HEK293 (cell line): ENCODE measurements around the gene CLIP3.

Source experiments
- CTCF ChIP-seq: fragments of 450-650 bp; formaldehyde crosslinking; IDR thresholded peaks from 2 replicates; pipeline ENCODE4 v1.5.1; 2016; ENCODE audit warnings: missing biosample characterization, missing genetic modification characterization
- PRDM10 ChIP-seq: fragments of 450-650 bp; formaldehyde crosslinking; IDR thresholded peaks from 2 replicates; pipeline ENCODE4 v1.5.1; 2016; ENCODE audit warnings: missing biosample characterization, missing genetic modification characterization
- TSHZ1 ChIP-seq: fragments of 450-650 bp; formaldehyde crosslinking; IDR thresholded peaks from 2 replicates; pipeline ENCODE4 v1.5.1; 2016; ENCODE audit warnings: missing biosample characterization, missing genetic modification characterization, borderline replicate concordance
- ZNF501 ChIP-seq: fragments of 450-650 bp; formaldehyde crosslinking; IDR thresholded peaks from 2 replicates; pipeline ENCODE4 v1.5.1; 2016; ENCODE audit warnings: missing biosample characterization, missing genetic modification characterization
- ZNF610 ChIP-seq: fragments of 450-650 bp; formaldehyde crosslinking; IDR thresholded peaks from 2 replicates; pipeline ENCODE4 v1.5.1; 2016; ENCODE audit warnings: missing biosample characterization, missing genetic modification characterization, borderline replicate concordance
- ZNF626 ChIP-seq: fragments of 450-650 bp; sonication (Bioruptor Pico); formaldehyde crosslinking; IDR thresholded peaks from 2 replicates; pipeline ENCODE4 v1.5.1; 2018; ENCODE audit warnings: missing biosample characterization, missing genetic modification characterization, inconsistent platforms
- ZNF692 ChIP-seq: fragments of 450-650 bp; formaldehyde crosslinking; IDR thresholded peaks from 2 replicates; pipeline ENCODE4 v1.5.1; 2016; ENCODE audit warnings: missing biosample characterization, missing genetic modification characterization

GRCh38 chr19:36064826-36065225 is 32.2 kb upstream of the CLIP3 start:
- TF ChIP-seq ZNF626 (tag by site-specific recombination) (no peak), ZNF692 (tag by site-specific recombination) (no peak), CTCF (tag by site-specific recombination) (no peak), TSHZ1 (tag by site-specific recombination) (no peak), PRDM10 (tag by site-specific recombination) (no peak), ZNF610 (tag by site-specific recombination) (no peak), ZNF501 (tag by site-specific recombination) (no peak)
